Measurements from ENCODE around the gene DNAJC5. TPM values are rescaled to one million over a fixed set of nuclear protein-coding genes. Genes with fewer than 3 reads are reported as not detected.

Gene DNAJC5
- total RNA-seq, 1 experiment from 2014 or later, result 16.1 TPM

- DNase-seq (ENCODE audit: low spot score), result peak; percentile 96
These were observed 86.1 kb downstream of the DNAJC5 start, which contains the start of gene PRPF6 for GRCh38 chr20:63980806-63981728. Gene PRPF6 (plus strand): TSS chr20:63981132. CDS start chr20:63981246, 114 bp downstream.

- no peak for DNase-seq (ENCODE audit: low spot score)
These were observed 88.0 kb downstream of the DNAJC5 start for GRCh38 chr20:63982937-63983336.

Other genes with a start within 250 kb of the DNAJC5 start
- 9.4 and 18.9 TPM in 2 replicates for gene STMN3, start 241.7 kb upstream of the DNAJC5 start, total RNA-seq (2014; rRNA removed; shearing (Covaris generic))
- gene RTEL1, start 236.8 kb upstream of the DNAJC5 start, total RNA-seq (2014; rRNA removed; shearing (Covaris generic)), result 8.6 and 11.6 TPM in 2 replicates
- gene TNFRSF6B, start 198.5 kb upstream of the DNAJC5 start, total RNA-seq (2014; rRNA removed; shearing (Covaris generic)), result 0.10 and 0.39 TPM in 2 replicates
- gene ARFRP1, start 187.2 kb upstream of the DNAJC5 start, total RNA-seq (2014; rRNA removed; shearing (Covaris generic)), result 24.6 and 36.0 TPM in 2 replicates
- 5.4 and 9.4 TPM in 2 replicates for gene ZGPAT, start 187.1 kb upstream of the DNAJC5 start, total RNA-seq (2014; rRNA removed; shearing (Covaris generic))
- 0.27 and 0.68 TPM in 2 replicates for gene LIME1, start 158.5 kb upstream of the DNAJC5 start, total RNA-seq (2014; rRNA removed; shearing (Covaris generic))
- gene SLC2A4RG, start 155.3 kb upstream of the DNAJC5 start, total RNA-seq (2014; rRNA removed; shearing (Covaris generic)), result 12.9 and 18.8 TPM in 2 replicates
- gene ZBTB46, start 63.9 kb upstream of the DNAJC5 start, total RNA-seq (2014; rRNA removed; shearing (Covaris generic)), result 0.68 and 3.1 TPM in 2 replicates
- not detected in 2 replicates for gene ABHD16B, start 33.6 kb upstream of the DNAJC5 start, total RNA-seq (2014; rRNA removed; shearing (Covaris generic))
- gene TPD52L2, start 29.9 kb upstream of the DNAJC5 start, total RNA-seq (2014; rRNA removed; shearing (Covaris generic)), result 44.7 and 56.7 TPM in 2 replicates
- 14.1 and 16.1 TPM in 2 replicates for gene UCKL1, start 61.3 kb downstream of the DNAJC5 start, total RNA-seq (2014; rRNA removed; shearing (Covaris generic))
- gene ZNF512B, start 74.8 kb downstream of the DNAJC5 start, total RNA-seq (2014; rRNA removed; shearing (Covaris generic)), result 2.2 and 4.4 TPM in 2 replicates
- gene SAMD10, start 84.5 kb downstream of the DNAJC5 start, total RNA-seq (2014; rRNA removed; shearing (Covaris generic)), result not detected in 2 replicates
- gene PRPF6, start 86.0 kb downstream of the DNAJC5 start, total RNA-seq (2014; rRNA removed; shearing (Covaris generic)), result 35.9 and 36.5 TPM in 2 replicates
- gene C20orf204, start 141.1 kb downstream of the DNAJC5 start, total RNA-seq (2014; rRNA removed; shearing (Covaris generic)), result 0.08 TPM in 1 of 2 replicates, not detected in the other
- gene SOX18, start 154.5 kb downstream of the DNAJC5 start, total RNA-seq (2014; rRNA removed; shearing (Covaris generic)), result 0.19 TPM in 1 of 2 replicates, not detected in the other
- 40.6 and 41.7 TPM in 2 replicates for gene TCEA2, start 168.1 kb downstream of the DNAJC5 start, total RNA-seq (2014; rRNA removed; shearing (Covaris generic))
- 18.5 and 19.8 TPM in 2 replicates for gene RGS19, start 184.4 kb downstream of the DNAJC5 start, total RNA-seq (2014; rRNA removed; shearing (Covaris generic))
- 0.23 and 0.97 TPM in 2 replicates for gene OPRL1, start 185.0 kb downstream of the DNAJC5 start, total RNA-seq (2014; rRNA removed; shearing (Covaris generic))
- gene LKAAEAR1, start 189.3 kb downstream of the DNAJC5 start, total RNA-seq (2014; rRNA removed; shearing (Covaris generic)), result 0.60 TPM in 1 of 2 replicates, not detected in the other
- gene NPBWR2, start 212.4 kb downstream of the DNAJC5 start, total RNA-seq (2014; rRNA removed; shearing (Covaris generic)), result not detected in 2 replicates

Measured in H4 (cell line).